RWPE2 (cell line): ENCODE results near the gene MIB1.

Source experiments
- ATAC-seq: fragments of 200-7000 bp; cut with Tn5 transposase; 3 replicates; pipeline ENCODE4 v1.9.1; 2021; ENCODE audit warnings: low read depth
- DNase-seq: peaks from one replicate; pipeline ENCODE4 v3.0.0-alpha.2; 2020; ENCODE audit warnings: low spot score
- H3K27ac ChIP-seq: fragments of 450-650 bp; 2 replicates; pipeline ENCODE4 v1.5.1; 2017; ENCODE audit warnings: mild to moderate bottlenecking; ENCODE audit not compliant: poor library complexity, severe bottlenecking
- H3K27me3 ChIP-seq: fragments of 250-450 bp; sonication (Bioruptor Pico); 2 replicates; pipeline ENCODE4 v1.5.1; 2021; ENCODE audit warnings: mild to moderate bottlenecking, moderate library complexity; ENCODE audit not compliant: insufficient read depth, poor library complexity, severe bottlenecking
- H3K36me3 ChIP-seq: fragments of 250-450 bp; sonication (Bioruptor Pico); 2 replicates; pipeline ENCODE4 v1.5.1; 2020; ENCODE audit warnings: low read depth, mild to moderate bottlenecking, moderate library complexity
- H3K4me1 ChIP-seq: fragments of 250-450 bp; sonication (Bioruptor Pico); 2 replicates; pipeline ENCODE4 v1.5.1; 2021; ENCODE audit warnings: mild to moderate bottlenecking, moderate library complexity; ENCODE audit not compliant: insufficient read depth, poor library complexity, severe bottlenecking
- H3K4me3 ChIP-seq: fragments of 250-450 bp; sonication (Bioruptor Pico); 2 replicates; pipeline ENCODE4 v1.5.1; 2021; ENCODE audit warnings: mild to moderate bottlenecking, moderate library complexity; ENCODE audit not compliant: severe bottlenecking
- H3K9me3 ChIP-seq: fragments of 250-450 bp; sonication (Bioruptor Pico); 2 replicates; pipeline ENCODE4 v1.5.1; 2021; ENCODE audit warnings: mild to moderate bottlenecking, moderate library complexity; ENCODE audit not compliant: severe bottlenecking
- CTCF ChIP-seq: fragments of 450-650 bp; IDR thresholded peaks from one replicate; pipeline ENCODE4 v1.5.1; 2017; ENCODE audit warnings: mild to moderate bottlenecking, moderate library complexity; ENCODE audit not compliant: poor library complexity, severe bottlenecking

The MIB1 gene

DNA sequence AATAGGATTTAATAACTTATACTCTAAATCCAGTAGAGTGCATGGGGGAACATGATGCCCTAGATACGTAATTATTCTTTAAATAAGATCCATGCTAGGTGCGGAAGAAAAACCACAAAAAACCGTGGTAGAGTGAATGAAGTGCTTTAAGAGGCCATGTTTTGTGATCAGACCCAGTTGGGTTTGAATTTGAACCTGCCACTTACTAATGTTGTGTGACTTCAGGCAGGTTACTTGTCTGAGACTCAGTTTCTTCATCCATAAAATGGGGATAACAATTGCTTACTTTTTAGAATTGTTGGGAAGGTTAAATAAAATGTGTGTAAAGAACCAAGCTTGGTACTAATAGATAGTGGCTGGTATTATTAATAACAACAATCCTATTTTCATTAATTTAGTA is 17.2 kb downstream of the MIB1 start:
- Histone ChIP-seq H3K4me1 (no peaks in the 10 kb centered on the region), H3K36me3 (no peaks in the 10 kb centered on the region), H3K27ac (no peak overlapping the region), H3K4me3 (no peak overlapping the region), H3K27me3 (no peaks in the 10 kb centered on the region), H3K9me3 (no peaks in the 10 kb centered on the region)
- no peak for TF ChIP-seq CTCF
- no peak for DNase-seq
- no peak for ATAC-seq

- no peaks in the 10 kb centered on the region for H3K27me3 ChIP-seq
- H3K4me3 ChIP-seq = no peak overlapping the region
- no peaks in the 10 kb centered on the region for H3K9me3 ChIP-seq
- no peaks in the 10 kb centered on the region for H3K4me1 ChIP-seq
- no peak for TF ChIP-seq CTCF
- H3K27ac ChIP-seq = no peak overlapping the region
- H3K36me3 ChIP-seq = no peaks in the 10 kb centered on the region
- DNase-seq (no peak), ATAC-seq (no peak)
Observed at GRCh38 chr18:21759836-21760235, 19.2 kb downstream of the MIB1 start.

GRCh38 chr18:21760321-21760720 is 19.7 kb downstream of the MIB1 start:
- no peaks in the 10 kb centered on the region for H3K9me3 ChIP-seq
- ATAC-seq (no peak), DNase-seq (no peak)
- no peak for TF ChIP-seq CTCF
- H3K27me3 ChIP-seq = no peaks in the 10 kb centered on the region
- no peak overlapping the region for H3K4me3 ChIP-seq
- H3K27ac ChIP-seq = no peak overlapping the region
- H3K4me1 ChIP-seq = no peaks in the 10 kb centered on the region
- H3K36me3 ChIP-seq = peaks cover 4% of the 10 kb centered on the region; the same call in 1 of the 2 replicates

- H3K4me3 ChIP-seq = no peak overlapping the region
- no peak for ATAC-seq
- no peaks in the 10 kb centered on the region for H3K4me1 ChIP-seq
- no peak for TF ChIP-seq CTCF
- H3K27me3 ChIP-seq = no peaks in the 10 kb centered on the region
- no peaks in the 10 kb centered on the region for H3K9me3 ChIP-seq
- no peak overlapping the region for H3K27ac ChIP-seq
- DNase-seq = no peak
- H3K36me3 ChIP-seq = peaks cover 15% of the 10 kb centered on the region
Observed at GRCh38 chr18:21761471-21762115, 21.0 kb downstream of the MIB1 start.

GRCh38 chr18:21762181-21762772 is 21.7 kb downstream of the MIB1 start:
- peaks cover 21% of the 10 kb centered on the region for H3K36me3 ChIP-seq
- TF ChIP-seq CTCF = no peak
- no peaks in the 10 kb centered on the region for H3K27me3 ChIP-seq
- no peak overlapping the region for H3K27ac ChIP-seq
- no peak overlapping the region for H3K4me3 ChIP-seq
- no peaks in the 10 kb centered on the region for H3K9me3 ChIP-seq
- no peak for ATAC-seq
- H3K4me1 ChIP-seq = no peaks in the 10 kb centered on the region
- DNase-seq = no peak
